OCI-LY7 (cell line): Measurements from ENCODE around the gene SPEM2.

ENCODE experiments used
- EZH2phosphoT487 ChIP-seq: fragments of 200-600 bp; sonication (generic); IDR thresholded peaks from 2 replicates; pipeline ENCODE4 v1.6.1; 2018; ENCODE audit warnings: low read depth, borderline replicate concordance, mild to moderate bottlenecking, mixed run types, antibody characterized with exemption, low read length, moderate library complexity, mixed read lengths
- TF ChIP-seq, protein P1 (sequence below): fragments of 200-600 bp; sonication (generic); conservative IDR thresholded peaks from 2 replicates; pipeline ENCODE4 v1.5.1; 2014; ENCODE audit warnings: mild to moderate bottlenecking, antibody characterized with exemption, low read length, moderate library complexity, mixed read lengths

DNA sequence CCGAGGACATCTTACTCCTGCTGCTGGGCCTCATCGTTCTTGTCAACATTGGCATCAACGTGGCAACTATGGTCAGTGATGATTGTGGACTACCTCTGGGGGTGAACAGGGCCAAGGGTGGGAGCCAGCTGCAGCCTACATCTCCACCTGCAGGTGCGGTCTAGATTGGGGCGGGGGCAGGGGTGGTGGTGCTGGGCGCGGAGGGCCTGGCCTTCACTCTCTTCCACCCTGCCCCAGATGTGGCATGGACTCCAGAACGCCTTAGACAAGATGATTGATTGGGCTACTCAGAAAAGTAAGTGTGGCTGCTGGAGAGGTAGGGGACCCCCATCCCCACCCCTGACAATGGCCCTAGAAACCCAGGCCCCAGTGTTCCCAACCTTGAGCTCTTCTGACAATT, 340 bp downstream of the SPEM2 start:
- TF ChIP-seq, protein P1, sequence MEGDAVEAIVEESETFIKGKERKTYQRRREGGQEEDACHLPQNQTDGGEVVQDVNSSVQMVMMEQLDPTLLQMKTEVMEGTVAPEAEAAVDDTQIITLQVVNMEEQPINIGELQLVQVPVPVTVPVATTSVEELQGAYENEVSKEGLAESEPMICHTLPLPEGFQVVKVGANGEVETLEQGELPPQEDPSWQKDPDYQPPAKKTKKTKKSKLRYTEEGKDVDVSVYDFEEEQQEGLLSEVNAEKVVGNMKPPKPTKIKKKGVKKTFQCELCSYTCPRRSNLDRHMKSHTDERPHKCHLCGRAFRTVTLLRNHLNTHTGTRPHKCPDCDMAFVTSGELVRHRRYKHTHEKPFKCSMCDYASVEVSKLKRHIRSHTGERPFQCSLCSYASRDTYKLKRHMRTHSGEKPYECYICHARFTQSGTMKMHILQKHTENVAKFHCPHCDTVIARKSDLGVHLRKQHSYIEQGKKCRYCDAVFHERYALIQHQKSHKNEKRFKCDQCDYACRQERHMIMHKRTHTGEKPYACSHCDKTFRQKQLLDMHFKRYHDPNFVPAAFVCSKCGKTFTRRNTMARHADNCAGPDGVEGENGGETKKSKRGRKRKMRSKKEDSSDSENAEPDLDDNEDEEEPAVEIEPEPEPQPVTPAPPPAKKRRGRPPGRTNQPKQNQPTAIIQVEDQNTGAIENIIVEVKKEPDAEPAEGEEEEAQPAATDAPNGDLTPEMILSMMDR = no peak
- TF ChIP-seq EZH2phosphoT487 = no peak
